Stimulated activated CD8-positive, alpha-beta memory T cell treated with anti-CD3 and anti-CD28 coated beads, Interleukin-15, amount 100 ng/mL, for 4 hours (primary cell): ENCODE data around the gene HEATR3.

Source experiments
- DNase-seq, 2 donors: peaks; one replicate each; pipeline ENCODE4 v3.0.0-alpha.2; 2020; ENCODE audit warnings: low read depth in 2 of 2

The HEATR3 gene

DNA sequence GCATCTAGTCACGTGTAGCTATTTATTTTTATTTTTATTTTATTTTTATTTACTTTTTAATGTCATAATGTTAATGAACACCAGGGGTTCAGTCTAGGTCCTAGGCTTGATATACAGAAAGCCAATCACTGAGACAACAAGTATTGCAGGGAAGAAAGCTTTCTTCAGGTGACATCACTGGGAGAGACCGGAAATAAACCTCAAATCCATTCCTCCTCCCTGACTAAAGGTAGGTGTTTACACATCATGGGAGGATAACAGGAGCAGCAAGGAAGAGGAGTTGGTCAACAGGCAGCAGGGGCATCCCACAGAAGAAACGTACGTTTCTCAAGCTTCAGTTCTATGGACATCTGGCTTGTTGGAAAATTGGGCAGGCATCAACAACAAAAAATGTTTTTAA lies 9.5 kb upstream of the HEATR3 start:
- no peak for DNase-seq

DNA sequence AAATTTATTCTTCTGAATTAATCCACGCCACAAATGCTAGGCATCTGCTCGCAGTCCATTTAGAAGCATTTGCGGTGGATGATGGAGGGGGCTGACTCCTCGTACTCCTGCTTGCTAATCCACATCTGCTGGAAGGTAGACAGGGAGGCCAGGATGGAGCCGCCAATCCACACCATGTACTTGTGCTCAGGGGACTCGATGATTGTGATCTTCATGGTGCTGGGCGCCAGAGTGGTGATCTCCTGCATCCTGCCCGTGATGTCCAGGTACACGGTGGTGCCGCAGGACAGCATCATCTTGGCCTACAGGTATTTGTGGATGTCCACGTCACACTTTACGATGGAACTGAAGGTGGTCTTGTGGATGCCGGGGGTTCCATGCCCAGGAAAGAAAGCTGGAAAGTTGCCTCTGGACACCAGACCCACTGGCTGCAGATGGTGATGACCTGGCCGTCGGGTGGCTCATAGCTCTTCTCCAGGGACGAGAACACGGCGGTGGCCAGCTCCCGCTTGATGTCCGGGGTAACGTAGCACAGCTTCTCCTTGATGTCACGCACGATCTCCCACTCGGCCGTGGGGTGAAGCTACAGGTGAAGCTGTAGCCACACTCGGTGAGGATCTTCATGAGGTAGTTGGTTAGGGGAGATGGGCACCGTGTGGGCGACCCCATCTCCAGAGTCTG lies 7.5 kb upstream of the HEATR3 start:
- DNase-seq: no peak

DNA sequence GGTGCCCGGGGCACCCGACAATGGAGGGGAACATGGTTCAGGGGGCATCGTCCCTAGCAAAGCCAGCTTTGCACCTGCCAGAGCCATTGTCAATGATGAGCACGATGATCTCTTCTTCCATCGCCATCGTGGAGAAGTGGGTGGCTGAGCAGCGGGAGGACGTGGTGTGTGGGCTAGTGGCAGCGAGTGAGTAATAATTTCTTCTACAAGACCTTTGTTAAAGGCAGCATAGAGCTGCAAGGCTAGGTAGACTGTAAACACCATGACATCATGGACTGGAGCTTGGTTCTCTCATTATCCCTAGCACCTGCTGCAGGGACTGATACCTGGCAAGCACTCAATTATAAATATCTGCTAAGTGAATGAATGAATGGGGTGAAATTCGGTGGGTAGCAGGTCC lies 6.7 kb upstream of the HEATR3 start:
- DNase-seq: no peak

DNA sequence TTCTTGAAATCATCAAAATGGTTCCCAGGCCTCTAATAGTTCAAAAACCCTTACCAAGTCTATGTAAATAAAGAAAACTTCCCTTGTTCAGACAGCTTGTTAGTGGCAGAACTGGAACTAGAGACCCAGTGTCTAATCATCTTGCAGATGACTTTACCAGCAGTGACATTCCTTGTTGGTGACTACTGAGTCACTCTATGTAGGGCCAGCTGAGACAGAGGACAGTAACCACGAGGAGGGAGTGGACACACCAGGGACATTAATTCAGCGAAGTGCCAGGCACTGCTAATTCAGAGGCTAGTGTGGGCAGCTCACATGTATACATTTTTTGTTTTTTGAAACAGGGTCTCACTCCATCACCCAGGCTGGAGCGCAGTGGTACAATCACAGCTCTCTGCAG lies 6.1 kb upstream of the HEATR3 start:
- DNase-seq: no peak

DNA sequence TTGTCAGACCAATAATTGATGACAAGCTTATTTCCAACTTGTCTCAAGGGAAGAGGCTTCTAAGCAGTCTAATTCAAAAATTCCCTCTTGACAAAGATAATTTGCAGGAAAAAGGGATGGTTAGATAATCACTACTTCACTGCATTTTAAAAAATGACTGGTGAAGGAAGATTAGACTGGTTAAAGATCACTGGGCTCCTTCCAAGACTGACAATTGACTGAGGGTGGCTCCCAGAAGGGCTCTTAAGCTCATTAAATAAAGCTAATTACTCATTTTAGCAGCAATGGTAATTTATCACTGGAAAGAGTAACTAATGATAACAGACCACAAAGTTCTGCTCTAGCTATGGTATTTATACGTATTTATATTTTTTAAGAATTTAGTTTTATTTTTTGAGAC lies 4.4 kb upstream of the HEATR3 start:
- no peak for DNase-seq

DNA sequence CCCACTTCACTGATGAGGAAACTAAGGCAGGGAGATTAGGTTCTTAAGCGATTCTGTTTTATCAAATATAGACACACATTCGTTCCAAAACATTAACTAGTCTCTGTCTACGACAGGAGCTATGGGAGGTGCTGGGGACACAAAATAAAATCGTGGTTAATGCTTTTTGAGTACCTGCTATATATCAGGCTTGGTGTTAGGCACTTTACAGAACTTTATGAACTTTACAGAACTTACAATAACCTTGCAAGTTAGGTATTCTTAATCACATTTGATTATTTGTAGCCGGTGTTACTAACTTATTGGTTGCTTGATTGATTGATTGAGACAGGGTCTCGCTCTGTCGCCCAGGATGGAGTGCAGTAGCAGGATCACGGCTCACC lies 538 bp upstream of the HEATR3 start:
- DNase-seq: no peak

DNA sequence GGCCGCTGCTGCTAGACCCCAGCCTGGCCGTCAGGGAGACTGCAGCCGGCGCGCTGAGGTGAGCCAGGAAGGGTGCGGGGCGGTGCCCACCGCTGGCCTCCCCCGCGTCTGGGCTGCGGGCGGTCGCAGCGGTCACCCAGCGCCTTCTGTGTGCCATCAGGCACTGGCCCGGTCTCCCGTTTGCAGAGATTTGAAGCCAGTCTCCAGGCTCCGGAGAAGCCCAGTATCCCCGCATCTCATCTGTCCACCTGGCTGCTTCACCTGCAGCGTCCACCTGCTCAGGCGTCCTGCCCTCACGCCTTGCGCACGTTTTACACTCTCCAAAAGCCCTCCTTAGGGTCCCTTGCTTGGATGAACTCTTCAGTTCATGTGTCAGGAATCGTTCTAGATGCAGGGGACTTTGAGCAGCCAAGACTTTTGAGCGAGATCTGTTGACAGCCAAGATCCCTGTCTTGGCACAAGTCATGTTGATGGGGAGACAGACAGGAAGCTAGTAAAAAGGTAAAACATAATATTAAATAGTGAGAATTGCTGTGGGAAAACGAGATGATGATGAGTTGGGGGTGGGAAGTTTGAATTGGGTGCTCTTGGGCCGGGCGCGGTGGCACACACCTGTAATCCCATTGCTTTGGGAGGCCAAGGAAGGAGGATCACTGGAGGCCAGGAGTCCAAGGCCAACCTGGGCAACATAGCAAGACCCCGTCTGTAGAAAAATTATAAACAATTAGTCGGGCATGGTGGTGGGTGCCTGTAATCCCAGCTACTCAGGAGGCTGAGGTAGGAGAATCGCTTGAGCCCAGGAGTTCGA lies 916 bp downstream of the HEATR3 start:
- DNase-seq: no peak

DNA sequence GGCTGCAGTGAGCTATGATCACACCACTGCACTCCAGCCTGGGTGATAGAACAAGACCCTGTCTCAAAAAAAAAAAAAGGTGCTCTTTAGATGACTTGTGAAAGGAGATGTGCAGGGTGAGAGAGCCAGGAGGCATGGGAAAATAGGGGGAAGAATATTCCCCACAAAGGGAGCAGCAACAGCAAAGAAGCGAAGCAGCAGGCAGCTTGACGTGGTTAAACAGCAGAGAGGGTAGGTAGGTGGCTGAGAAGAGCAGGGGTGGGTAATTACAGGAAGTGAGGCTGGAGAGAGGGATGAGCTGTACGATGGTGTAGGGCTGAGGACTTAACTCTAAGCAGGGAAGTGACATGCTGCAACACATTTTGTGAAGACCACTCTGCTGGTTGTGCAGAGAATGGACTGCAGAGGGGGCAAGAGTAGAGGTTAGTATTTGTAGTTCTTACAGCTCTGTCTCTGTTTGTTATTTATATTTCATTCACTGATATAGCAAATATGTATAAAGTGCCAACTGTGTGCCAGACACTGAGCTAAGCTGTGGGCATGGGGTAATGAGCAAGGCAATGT lies 1.6 kb downstream of the HEATR3 start:
- no peak for DNase-seq

DNA sequence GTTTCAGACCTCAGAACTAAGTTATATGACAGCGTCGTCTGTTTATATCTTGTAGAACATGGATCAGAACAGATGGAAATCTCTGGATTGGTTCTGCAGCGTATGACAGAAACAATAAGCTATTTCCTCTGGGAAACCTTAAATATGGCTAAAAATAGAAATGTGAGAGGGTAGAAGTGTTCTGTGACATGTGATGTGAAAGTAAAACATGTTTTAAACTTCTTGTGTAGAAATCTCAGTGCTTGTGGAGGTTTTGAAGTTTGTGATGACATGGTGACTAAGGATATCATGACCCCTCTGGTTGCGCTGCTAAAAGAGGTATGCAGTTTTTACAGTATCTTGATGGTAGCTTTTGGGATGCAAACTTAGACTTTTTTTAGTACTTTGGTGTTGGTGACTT lies 2.8 kb downstream of the HEATR3 start:
- no peak for DNase-seq

DNA sequence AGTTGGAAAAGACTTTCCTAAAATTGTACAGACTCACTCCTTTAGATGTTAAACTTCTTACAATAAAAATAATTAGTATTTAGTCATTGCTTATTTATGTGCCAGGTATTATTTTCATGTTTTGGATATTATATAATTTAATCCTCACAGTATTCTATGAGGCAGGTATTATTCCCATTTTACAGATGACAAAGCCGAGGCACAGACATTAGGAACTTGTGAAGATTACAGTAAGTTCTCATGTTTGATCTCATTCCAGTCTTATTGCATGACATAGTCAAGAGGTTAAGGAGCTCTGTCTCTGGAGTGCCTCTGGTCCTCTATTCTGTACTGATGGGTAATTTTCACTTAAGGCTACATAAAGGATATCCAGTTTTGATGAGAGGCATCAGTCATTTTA lies 3.3 kb downstream of the HEATR3 start:
- no peak for DNase-seq

DNA sequence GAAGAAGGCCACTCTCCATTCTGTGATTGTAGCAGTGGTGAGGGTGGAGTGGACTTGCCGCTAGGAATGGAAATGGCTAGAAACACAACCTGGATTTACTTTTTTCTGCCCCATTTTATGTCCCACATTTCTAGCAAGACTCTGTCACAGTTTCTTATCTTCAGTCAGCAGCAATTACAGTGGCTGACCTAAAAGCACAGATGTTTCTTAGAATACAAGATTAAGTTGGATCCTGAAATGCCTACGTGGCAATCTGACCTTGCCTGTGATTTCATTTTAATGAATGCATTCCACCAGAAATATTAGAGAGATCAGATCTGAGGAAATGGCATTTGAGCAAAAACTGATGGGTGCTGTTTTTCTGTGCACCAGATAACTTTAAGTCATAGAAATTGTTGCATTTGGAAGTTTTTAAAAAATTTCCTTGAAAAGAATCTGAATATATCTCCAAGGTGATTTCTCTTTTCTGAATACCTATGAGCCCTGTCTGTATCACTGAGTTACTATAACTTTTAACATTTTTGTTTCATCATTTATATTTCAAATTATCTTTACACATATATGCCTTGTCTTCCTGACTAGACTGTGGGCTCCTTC lies 5.4 kb downstream of the HEATR3 start:
- DNase-seq: no peak

DNA sequence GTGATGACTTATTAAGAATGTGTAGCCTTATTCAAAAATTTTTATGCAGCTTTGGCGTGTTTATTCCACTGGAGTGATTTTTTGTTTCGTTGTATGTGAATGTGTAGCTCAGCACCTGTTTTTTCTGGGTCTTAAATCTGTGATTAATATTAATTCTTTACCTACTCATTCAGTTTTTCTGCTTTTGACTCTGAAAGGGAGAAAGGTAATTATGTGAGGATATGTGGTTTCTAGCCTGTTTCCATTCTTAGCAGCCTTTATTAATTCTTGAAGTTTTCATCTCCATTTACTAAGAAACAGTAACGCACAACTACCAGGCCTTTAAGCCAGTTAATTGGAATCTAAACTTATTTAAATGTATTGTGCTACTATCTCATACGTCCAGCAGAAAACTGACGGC lies 7.0 kb downstream of the HEATR3 start:
- DNase-seq: no peak

DNA sequence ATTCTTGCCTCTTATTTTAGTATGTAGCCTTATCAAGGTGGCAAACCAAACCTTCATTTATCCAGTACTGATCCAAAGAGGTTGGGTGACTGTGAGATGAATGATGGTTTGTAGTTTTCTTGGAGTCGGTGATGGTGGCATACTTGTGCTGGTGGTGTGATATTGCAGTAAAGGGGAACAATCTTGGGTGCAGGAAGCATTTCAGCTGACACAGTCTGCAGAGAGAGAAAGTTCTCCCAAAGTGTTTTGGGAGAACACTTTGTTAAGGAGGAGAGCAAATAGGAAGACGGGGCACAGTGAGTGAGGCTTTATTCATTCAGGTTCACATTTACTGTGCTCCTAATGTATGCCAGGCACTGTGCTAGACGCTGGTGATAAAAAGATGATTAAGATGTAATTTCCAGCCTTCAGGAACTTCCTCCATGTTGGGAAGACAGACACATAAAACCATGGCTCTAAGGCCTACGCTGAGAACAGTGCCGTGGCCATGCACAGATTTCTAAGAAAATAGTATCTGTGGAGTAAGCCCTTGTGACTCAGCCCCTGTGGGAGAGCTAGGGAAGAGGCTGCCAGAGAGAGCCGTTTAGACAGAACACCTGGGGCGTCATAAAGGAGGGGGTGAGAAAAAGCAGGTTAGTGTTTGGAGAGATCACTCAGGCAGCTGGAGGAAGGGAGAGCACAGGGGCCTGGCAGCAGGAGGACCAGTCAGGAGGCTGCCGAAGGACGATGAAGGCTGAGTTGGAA lies 13.8 kb downstream of the HEATR3 start:
- no peak for DNase-seq

DNA sequence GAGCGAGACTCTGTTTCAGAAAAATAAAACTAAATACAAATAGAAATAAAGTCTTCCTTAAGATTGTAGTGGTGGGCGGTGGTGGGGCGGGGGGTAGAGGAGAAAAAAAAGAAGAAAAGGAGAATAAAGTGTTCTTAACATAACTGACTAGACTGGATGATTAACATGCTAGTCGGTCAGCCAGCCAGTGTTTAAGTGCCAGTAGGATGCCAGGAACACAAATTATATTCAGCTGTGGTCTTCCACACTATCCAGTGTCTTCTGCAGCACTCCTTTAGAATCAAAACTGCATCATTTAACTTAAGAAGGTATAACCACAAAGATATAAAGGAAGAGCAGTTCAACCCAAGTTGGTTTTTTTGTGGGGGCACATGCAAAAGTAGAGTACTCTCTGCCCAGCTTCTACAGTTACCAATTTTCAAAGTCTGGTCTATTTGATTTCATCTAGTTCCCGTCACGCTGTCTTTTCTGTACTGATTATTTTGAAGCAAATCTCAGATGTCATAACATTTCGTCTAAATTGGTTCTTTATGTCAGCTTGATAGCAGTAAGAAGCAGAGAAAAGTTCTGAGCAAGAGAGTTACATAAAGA lies 15.8 kb downstream of the HEATR3 start:
- DNase-seq: no peak

DNA sequence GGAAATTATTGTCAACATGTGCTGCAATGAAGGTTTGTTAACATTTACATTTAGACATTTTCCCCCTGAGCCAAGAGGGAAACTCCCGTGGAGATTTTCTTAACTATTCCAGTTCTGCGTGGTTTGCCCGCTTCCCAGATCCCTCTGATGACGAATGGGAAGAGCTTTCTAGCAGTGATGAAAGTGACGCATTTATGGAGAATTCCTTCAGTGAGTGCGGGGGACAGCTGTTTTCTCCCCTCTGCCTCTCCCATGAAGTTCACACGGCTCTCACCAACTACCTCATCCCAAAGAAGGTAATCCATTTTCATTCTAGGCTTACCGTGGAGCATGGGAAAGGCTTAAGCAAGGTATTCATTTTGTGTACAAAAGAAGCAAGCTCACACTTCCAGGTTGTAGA lies 18.2 kb downstream of the HEATR3 start:
- no peak for DNase-seq

DNA sequence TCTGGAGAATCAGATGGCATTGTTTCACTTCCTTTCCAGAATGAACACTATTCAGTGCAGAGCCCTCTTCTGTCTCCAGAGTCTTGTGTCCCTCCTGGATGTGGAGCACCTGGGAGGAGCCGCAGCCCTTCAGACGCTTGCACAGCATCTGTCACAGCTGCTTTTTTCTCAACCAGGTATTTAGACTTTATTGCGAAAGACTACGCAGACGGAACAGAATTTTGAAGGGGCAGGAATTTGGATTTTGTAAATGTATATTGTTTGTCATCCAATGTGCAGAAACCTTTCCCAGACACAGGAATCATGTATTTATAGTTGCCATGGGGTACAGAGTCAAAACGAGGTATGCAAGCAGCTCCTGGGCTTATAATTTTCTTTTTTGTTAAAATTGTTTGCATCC lies 20.4 kb downstream of the HEATR3 start:
- no peak for DNase-seq

DNA sequence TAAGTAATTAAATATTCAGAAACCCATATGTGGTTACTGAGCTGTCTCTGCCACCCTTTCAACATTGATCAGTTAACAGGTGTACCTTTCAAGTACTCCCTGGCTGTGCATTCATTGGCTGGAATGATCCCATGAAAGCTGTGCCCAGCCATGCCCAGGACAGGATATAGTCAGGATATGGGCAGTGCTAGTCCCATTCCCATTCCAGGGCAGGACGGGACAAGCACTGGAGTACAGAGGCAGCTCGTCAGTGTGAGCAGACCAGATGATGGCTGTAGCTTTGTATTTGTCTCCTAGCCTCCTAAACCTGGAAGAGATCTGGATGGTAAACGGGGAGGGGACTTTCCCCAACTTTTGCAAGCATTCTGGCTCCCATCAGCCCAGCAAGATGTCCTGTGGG lies 22.5 kb downstream of the HEATR3 start:
- no peak for DNase-seq

DNA sequence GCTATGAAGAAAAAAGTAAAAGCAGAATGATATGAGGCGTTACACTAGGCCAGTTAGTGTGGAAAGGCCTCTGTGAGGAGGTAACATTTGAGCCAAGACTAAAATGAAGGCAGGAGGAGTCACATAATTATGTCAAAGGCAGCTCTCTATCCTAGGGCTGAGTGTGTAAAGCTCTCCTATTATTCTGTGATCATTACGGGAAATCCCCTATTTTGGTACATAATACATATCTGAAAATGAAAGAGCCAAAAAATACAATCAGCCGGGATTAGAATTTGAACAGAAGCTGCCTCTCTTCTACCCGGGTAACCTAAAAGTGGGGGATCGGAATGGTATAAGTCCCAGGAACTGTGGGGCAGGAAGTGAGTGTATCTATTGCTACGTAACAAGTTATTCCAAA lies 27.1 kb downstream of the HEATR3 start:
- DNase-seq: no peak

DNA sequence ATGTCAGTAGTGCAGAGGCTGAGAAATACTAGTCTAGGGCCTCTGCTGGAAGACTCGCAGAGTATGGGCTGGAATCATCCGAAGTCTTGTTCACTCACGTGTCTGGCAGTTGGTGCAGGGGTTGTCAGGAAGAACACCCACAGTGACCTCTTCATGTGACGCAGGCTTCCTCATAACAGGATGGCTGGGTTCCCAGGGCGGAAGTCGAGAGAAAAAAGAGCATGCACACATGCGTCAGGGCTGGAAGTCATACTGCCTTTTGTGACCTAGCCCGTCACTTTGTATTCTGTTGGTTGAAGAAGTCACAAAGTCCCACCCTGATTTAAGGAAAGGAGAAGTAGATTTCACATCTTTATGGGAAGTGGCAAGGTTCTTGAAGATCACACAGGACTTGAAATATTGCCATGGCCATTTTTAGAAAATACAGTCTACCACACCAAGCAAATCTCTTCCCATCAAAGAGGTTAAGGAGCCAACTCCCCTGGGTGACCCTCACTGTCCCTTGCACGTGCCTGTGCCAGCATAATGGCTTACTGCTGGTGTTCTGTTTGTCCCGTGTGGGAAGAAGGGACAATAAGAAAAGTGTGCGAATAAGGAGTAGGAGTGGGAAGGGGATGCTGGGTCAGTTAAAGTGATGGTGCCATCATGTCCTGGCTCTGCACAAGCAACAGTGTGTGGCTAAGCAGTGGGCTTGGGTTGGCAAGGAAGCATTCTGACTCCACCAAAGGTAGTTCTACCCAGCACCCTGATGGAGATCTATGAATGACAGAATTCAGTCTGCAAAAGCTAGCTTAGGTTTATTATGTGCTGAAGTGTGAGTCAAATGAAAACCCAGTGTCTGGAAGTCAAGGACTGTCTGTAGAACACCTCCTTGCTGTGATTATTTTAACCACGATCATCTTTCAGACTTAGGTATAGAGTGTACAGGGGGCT lies 28.1 kb downstream of the HEATR3 start:
- DNase-seq: no peak

DNA sequence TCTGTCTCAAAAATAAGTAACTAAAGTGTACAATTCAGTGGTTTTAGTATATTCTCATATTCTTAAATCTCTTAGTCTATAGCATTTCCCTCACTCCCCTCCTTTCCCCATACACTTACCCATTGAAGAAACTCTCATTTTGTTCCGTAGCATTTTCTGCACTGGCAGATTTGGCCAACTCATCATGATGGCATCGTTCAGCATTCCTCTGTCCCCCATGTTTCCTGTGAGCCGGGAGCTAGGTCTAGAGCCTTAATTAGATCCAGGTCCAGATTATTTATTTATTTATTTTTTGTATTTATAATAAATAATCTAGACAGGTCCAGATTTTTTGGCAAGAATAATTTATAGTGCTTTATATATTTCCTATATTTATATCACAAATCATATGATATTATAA lies 31.0 kb downstream of the HEATR3 start:
- no peak for DNase-seq
